CD4-positive, alpha-beta T cell (primary cell): Measurements from ENCODE around the gene E2F6. TPM values are rescaled to one million over a fixed set of nuclear protein-coding genes. Genes with fewer than 3 reads are reported as not detected.
A peak's percentile ranks its signal among the peaks of the same experiment; 100 is the strongest.

Experiments
- ATAC-seq: fragments of 200-7000 bp; cut with Tn5 transposase; one replicate; pipeline ENCODE4 v1.10.0; 2022; ENCODE audit warnings: mild to moderate bottlenecking; ENCODE audit not compliant: poor library complexity
- CTCF ChIA-PET: fragments of 350-600 bp; sonication (Branson Sonifier 250); formaldehyde crosslinking; loops from one replicate; lab custom pipeline; 2021; ENCODE audit warnings: antibody characterized with exemption, inconsistent platforms; lab: Charles Lee
- POLR2A ChIA-PET: fragments of 350-600 bp; sonication (Branson Sonifier 250); formaldehyde crosslinking; loops from one replicate; lab custom pipeline; 2021; ENCODE audit warnings: antibody characterized with exemption, inconsistent platforms; lab: Charles Lee
- DNase-seq, 14 experiments: peaks; one replicate each; pipeline ENCODE4 v3.0.0-alpha.2; 2013 to 2020; ENCODE audit warnings: mixed read lengths in 2 of 14
- H3K27ac ChIP-seq, 2 donors: one replicate each; pipeline versions ENCODE4 v1.5.1 to v1.7.0; 2013; ENCODE audit warnings: low read length in 2 of 2, low read depth in 1 of 2, mild to moderate bottlenecking in 1 of 2
- H3K27me3 ChIP-seq, 2 experiments: 1 replicate in 1 of 2; 2 replicates in 1 of 2; pipeline versions ENCODE4 v1.6.1 to v1.7.0; 2013; ENCODE audit warnings: low read length in 2 of 2, control low read depth in 1 of 2, mild to moderate bottlenecking in 1 of 2, moderate library complexity in 1 of 2; ENCODE audit not compliant: insufficient read depth in 2 of 2, control insufficient read depth in 1 of 2
- H3K36me3 ChIP-seq: one replicate; pipeline ENCODE4 v1.6.1; 2013; ENCODE audit warnings: low read length, control low read depth; ENCODE audit not compliant: insufficient read depth
- H3K4me1 ChIP-seq: one replicate; pipeline ENCODE4 v1.6.1; 2013; ENCODE audit warnings: low read length, control low read depth; ENCODE audit not compliant: insufficient read depth
- H3K4me3 ChIP-seq: one replicate; pipeline ENCODE4 v1.5.1; 2013; ENCODE audit warnings: mild to moderate bottlenecking, low read length, moderate library complexity
- H3K9me3 ChIP-seq, 2 experiments: 1 replicate in 1 of 2; 2 replicates in 1 of 2; pipeline versions ENCODE4 v1.6.1 to v1.7.0; 2013; ENCODE audit warnings: low read length in 2 of 2, mild to moderate bottlenecking in 2 of 2, control low read depth in 1 of 2, moderate library complexity in 1 of 2; ENCODE audit not compliant: control insufficient read depth in 1 of 2, insufficient read depth in 1 of 2
- H3K27ac Mint-ChIP-seq: one replicate; pipeline ENCODE4 v1.8.0; 2020; ENCODE audit warnings: mixed read lengths
- H3K27me3 Mint-ChIP-seq: one replicate; pipeline ENCODE4 v1.8.0; 2021; ENCODE audit warnings: mixed read lengths
- H3K36me3 Mint-ChIP-seq: one replicate; pipeline ENCODE4 v1.8.0; 2021; ENCODE audit warnings: low read depth, mixed read lengths
- H3K4me1 Mint-ChIP-seq: one replicate; pipeline ENCODE4 v1.8.0; 2021; ENCODE audit warnings: low read depth, mixed read lengths
- H3K4me3 Mint-ChIP-seq: one replicate; pipeline ENCODE4 v1.8.0; 2020; ENCODE audit warnings: mild to moderate bottlenecking, mixed read lengths
- H3K9me3 Mint-ChIP-seq: one replicate; pipeline ENCODE4 v1.8.0; 2020; ENCODE audit warnings: mixed read lengths
- CTCF ChIP-seq: fragments of 200-600 bp; IDR thresholded peaks from one replicate; pipeline ENCODE4 v1.8.0; 2022; ENCODE audit warnings: antibody characterized with exemption, mild to moderate bottlenecking
- intact Hi-C, 2 experiments: fragments of 100-400 bp; cut with DNase I in 1 of 2; cut with micrococcal nuclease in 1 of 2; formaldehyde crosslinking; loops; one replicate each; pipeline versions ENCODE4 v1.15.1 to v1.9.0; 2023 to 2025; cut with DNase I, micrococcal nuclease
- total RNA-seq, 174 experiments: library from RNA in 2 of 174; stranded (reverse) in 2 of 174; gene quantifications; one replicate each; pipeline ENCODE4 v1.2.3 and lab custom pipeline; 2021 to 2026

E2F6 gene
- total RNA-seq, 2 experiments from 2014 or later, result 3.5 to 4.2 TPM

- H3K27ac Mint-ChIP-seq, result no peak overlapping the region
- H3K36me3 Mint-ChIP-seq, result no peaks in the 10 kb centered on the region
- intact Hi-C loops, result loop anchor here in 1 of 2 experiments (2.0 kb wide), 1 partner anchor 281 kb away; no protein-coding TSS in a partner anchor
Observed at GRCh38 chr2:11411768-11412448, 54.1 kb downstream of the E2F6 start.

GRCh38 chr2:11411244-11411643 is 54.7 kb downstream of the E2F6 start:
- no peaks in the 10 kb centered on the region for H3K4me1 ChIP-seq
- intact Hi-C loops, result no loop called here
- ATAC-seq, result no peak
- H3K36me3 ChIP-seq, result no peaks in the 10 kb centered on the region
- H3K9me3 ChIP-seq, result no peaks in the 10 kb centered on the region
- H3K4me3 ChIP-seq, result no peak overlapping the region
- Mint-ChIP-seq H3K27me3 (peaks cover 18% of the 10 kb centered on the region), H3K9me3 (no peaks in the 10 kb centered on the region), H3K4me1 (no peaks in the 10 kb centered on the region), H3K36me3 (no peaks in the 10 kb centered on the region), H3K4me3 (no peak overlapping the region), H3K27ac (no peak overlapping the region)
- H3K27me3 ChIP-seq, result no peaks in the 10 kb centered on the region
- DNase-seq, result no peak
- no peak overlapping the region for H3K27ac ChIP-seq
- TF ChIP-seq CTCF, result no peak
- ChIA-PET POLR2A (interaction anchor here (0.7 to 0.8 kb wide), 2 partner anchors 13 to 36 kb away, joined by 3 to 4 read pairs; no protein-coding TSS in a partner anchor), CTCF (no interaction called here)

More at GRCh38 chr2:11411768-11412448, 54.1 kb downstream of the E2F6 start:
- no peak for ATAC-seq
- H3K9me3 ChIP-seq, result peaks cover 0 to 5% of the 10 kb centered on the region in 2 experiments
- peak in 4 of 14 experiments; percentile 9 to 22 (median 15) for DNase-seq
- CTCF ChIA-PET, result no interaction called here
- peaks cover 18% of the 10 kb centered on the region for H3K27me3 Mint-ChIP-seq
- no peaks in the 10 kb centered on the region for H3K36me3 ChIP-seq
- H3K9me3 Mint-ChIP-seq, result no peaks in the 10 kb centered on the region
- H3K4me1 ChIP-seq, result no peaks in the 10 kb centered on the region
- no peaks in the 10 kb centered on the region for H3K27me3 ChIP-seq
- POLR2A ChIA-PET, result interaction anchor here (0.7 to 0.8 kb wide), 2 partner anchors 14 to 36 kb away, joined by 3 to 4 read pairs; no protein-coding TSS in a partner anchor
- no peaks in the 10 kb centered on the region for H3K4me1 Mint-ChIP-seq
- H3K27ac ChIP-seq, result no peak overlapping the region
- no peak overlapping the region for H3K4me3 ChIP-seq
- H3K4me3 Mint-ChIP-seq, result no peak overlapping the region
- TF ChIP-seq CTCF, result peak; percentile 38

GRCh38 chr2:11410101-11410500 is 55.9 kb downstream of the E2F6 start:
- Mint-ChIP-seq H3K27me3 (peaks cover 18% of the 10 kb centered on the region), H3K36me3 (no peaks in the 10 kb centered on the region), H3K27ac (no peak overlapping the region), H3K4me3 (no peak overlapping the region), H3K9me3 (no peaks in the 10 kb centered on the region), H3K4me1 (no peaks in the 10 kb centered on the region)
- ATAC-seq (no peak), DNase-seq (no peak)
- H3K27me3 ChIP-seq, result no peaks in the 10 kb centered on the region
- H3K4me1 ChIP-seq, result no peaks in the 10 kb centered on the region
- CTCF ChIA-PET, result no interaction called here
- no peak overlapping the region for H3K27ac ChIP-seq
- no peak for TF ChIP-seq CTCF
- POLR2A ChIA-PET, result no interaction called here
- H3K36me3 ChIP-seq, result no peaks in the 10 kb centered on the region
- intact Hi-C loops, result no loop called here
- no peaks in the 10 kb centered on the region for H3K9me3 ChIP-seq
- H3K4me3 ChIP-seq, result no peak overlapping the region
